Activated T-cell treated with anti-CD3 and anti-CD28 coated beads, Interleukin-2, amount 50 U/mL, for 4 hours (primary cell): ENCODE measurements around the gene STAG2. TPM values are rescaled to one million over a fixed set of nuclear protein-coding genes. Genes with fewer than 3 reads are reported as not detected.

Source experiments
- ATAC-seq, 2 donors: fragments of 200-7000 bp; cut with Tn5 transposase; one replicate each; pipeline ENCODE4 v1.10.0; 2021
- DNase-seq: peaks from one replicate; pipeline ENCODE4 v3.0.0-alpha.2; 2020
- H3K27me3 Mint-ChIP-seq: one replicate; pipeline ENCODE4 v1.8.0; 2021; ENCODE audit warnings: low read depth, mixed read lengths
- H3K36me3 Mint-ChIP-seq: one replicate; pipeline ENCODE4 v1.8.0; 2022; ENCODE audit warnings: mixed read lengths; ENCODE audit not compliant: insufficient read depth
- H3K4me1 Mint-ChIP-seq: one replicate; pipeline ENCODE4 v1.8.0; 2021; ENCODE audit warnings: low read depth, mixed read lengths
- H3K4me3 Mint-ChIP-seq: one replicate; pipeline ENCODE4 v1.8.0; 2021; ENCODE audit warnings: mild to moderate bottlenecking, moderate library complexity, mixed read lengths
- H3K9me3 Mint-ChIP-seq: one replicate; pipeline ENCODE4 v1.8.0; 2021; ENCODE audit warnings: mixed read lengths
- total RNA-seq, 3 donors: library from RNA; stranded (reverse); gene quantifications; one replicate each; pipeline ENCODE4 v1.2.1, GENCODE V29; 2021

The STAG2 gene
- total RNA-seq, 3 donors from 2014 or later = 73.2 to 81.4 (median 79.5) TPM

GRCh38 chrX:123990602-123991001 is 29.1 kb downstream of the STAG2 start:
- ATAC-seq = no peak
- Mint-ChIP-seq H3K27me3 (no peaks in the 10 kb centered on the region), H3K4me1 (peaks cover 49% of the 10 kb centered on the region), H3K9me3 (no peaks in the 10 kb centered on the region), H3K36me3 (peaks cover 2% of the 10 kb centered on the region), H3K4me3 (no peak overlapping the region)
- DNase-seq = no peak

- ATAC-seq (no peak), DNase-seq (no peak)
- no peaks in the 10 kb centered on the region for H3K9me3 Mint-ChIP-seq
- no peak overlapping the region for H3K4me3 Mint-ChIP-seq
- H3K4me1 Mint-ChIP-seq = peaks cover 43% of the 10 kb centered on the region
- H3K27me3 Mint-ChIP-seq = no peaks in the 10 kb centered on the region
- H3K36me3 Mint-ChIP-seq = peaks cover 7% of the 10 kb centered on the region
Measured at GRCh38 chrX:123993326-123993725, 31.8 kb downstream of the STAG2 start.

GRCh38 chrX:123993904-123994635 is 32.6 kb downstream of the STAG2 start:
- peaks cover 9% of the 10 kb centered on the region for H3K36me3 Mint-ChIP-seq
- DNase-seq (no peak), ATAC-seq (no peak)
- no peaks in the 10 kb centered on the region for H3K27me3 Mint-ChIP-seq
- no peak overlapping the region for H3K4me3 Mint-ChIP-seq
- H3K4me1 Mint-ChIP-seq = peaks cover 38% of the 10 kb centered on the region
- H3K9me3 Mint-ChIP-seq = no peaks in the 10 kb centered on the region

- ATAC-seq (no peak), DNase-seq (no peak)
- H3K36me3 Mint-ChIP-seq = peaks cover 9% of the 10 kb centered on the region
- H3K4me1 Mint-ChIP-seq = peaks cover 43% of the 10 kb centered on the region
- no peaks in the 10 kb centered on the region for H3K27me3 Mint-ChIP-seq
- H3K4me3 Mint-ChIP-seq = no peak overlapping the region
- H3K9me3 Mint-ChIP-seq = no peaks in the 10 kb centered on the region
Measured at GRCh38 chrX:123994730-123995129, 33.2 kb downstream of the STAG2 start.

- H3K4me1 Mint-ChIP-seq = peaks cover 41% of the 10 kb centered on the region
- no peak overlapping the region for H3K4me3 Mint-ChIP-seq
- H3K27me3 Mint-ChIP-seq = no peaks in the 10 kb centered on the region
- H3K36me3 Mint-ChIP-seq = peaks cover 6% of the 10 kb centered on the region
- H3K9me3 Mint-ChIP-seq = no peaks in the 10 kb centered on the region
- no peak for ATAC-seq
- DNase-seq = no peak
Measured at GRCh38 chrX:124001581-124001980, 40.1 kb downstream of the STAG2 start.

- ATAC-seq = peak; percentile 75 to 78
- H3K36me3 Mint-ChIP-seq = peaks cover 6% of the 10 kb centered on the region
- no peak for DNase-seq
- no peaks in the 10 kb centered on the region for H3K27me3 Mint-ChIP-seq
- peaks cover 57% of the 10 kb centered on the region for H3K4me1 Mint-ChIP-seq
- no peaks in the 10 kb centered on the region for H3K9me3 Mint-ChIP-seq
- no peak overlapping the region for H3K4me3 Mint-ChIP-seq
Measured at GRCh38 chrX:124005228-124005627, 43.7 kb downstream of the STAG2 start.

GRCh38 chrX:124010157-124010556 is 48.7 kb downstream of the STAG2 start:
- DNase-seq = no peak
- Mint-ChIP-seq H3K4me3 (peak overlapping the region; percentile 1), H3K36me3 (peaks cover 5% of the 10 kb centered on the region), H3K9me3 (no peaks in the 10 kb centered on the region), H3K4me1 (peaks cover 75% of the 10 kb centered on the region), H3K27me3 (no peaks in the 10 kb centered on the region)
- ATAC-seq = peak; percentile 80 to 82

GRCh38 chrX:124010566-124010965 is 49.1 kb downstream of the STAG2 start:
- H3K9me3 Mint-ChIP-seq = no peaks in the 10 kb centered on the region
- no peak for ATAC-seq

GRCh38 chrX:124015721-124016120 is 54.2 kb downstream of the STAG2 start:
- no peaks in the 10 kb centered on the region for H3K36me3 Mint-ChIP-seq
- ATAC-seq (no peak), DNase-seq (no peak)
- H3K27me3 Mint-ChIP-seq = no peaks in the 10 kb centered on the region
- no peaks in the 10 kb centered on the region for H3K9me3 Mint-ChIP-seq
- H3K4me1 Mint-ChIP-seq = peaks cover 49% of the 10 kb centered on the region
- no peak overlapping the region for H3K4me3 Mint-ChIP-seq

More at GRCh38 chrX:124010566-124010965, 49.1 kb downstream of the STAG2 start:
- peaks cover 3% of the 10 kb centered on the region for H3K36me3 Mint-ChIP-seq
- H3K4me1 Mint-ChIP-seq = peaks cover 73% of the 10 kb centered on the region
- H3K27me3 Mint-ChIP-seq = no peaks in the 10 kb centered on the region
- DNase-seq = no peak
- H3K4me3 Mint-ChIP-seq = no peak overlapping the region

- Mint-ChIP-seq H3K4me1 (peaks cover 43% of the 10 kb centered on the region), H3K27me3 (no peaks in the 10 kb centered on the region), H3K9me3 (no peaks in the 10 kb centered on the region), H3K4me3 (no peak overlapping the region), H3K36me3 (no peaks in the 10 kb centered on the region)
- ATAC-seq = no peak
- DNase-seq = no peak
Measured at GRCh38 chrX:124016825-124017224, 55.3 kb downstream of the STAG2 start.

GRCh38 chrX:124018023-124018422 is 56.5 kb downstream of the STAG2 start:
- peaks cover 38% of the 10 kb centered on the region for H3K4me1 Mint-ChIP-seq
- ATAC-seq (no peak), DNase-seq (no peak)
- no peaks in the 10 kb centered on the region for H3K9me3 Mint-ChIP-seq
- no peaks in the 10 kb centered on the region for H3K27me3 Mint-ChIP-seq
- H3K4me3 Mint-ChIP-seq = no peak overlapping the region
- no peaks in the 10 kb centered on the region for H3K36me3 Mint-ChIP-seq

GRCh38 chrX:124023838-124024238 is 62.3 kb downstream of the STAG2 start:
- no peaks in the 10 kb centered on the region for H3K9me3 Mint-ChIP-seq
- peaks cover 4% of the 10 kb centered on the region for H3K36me3 Mint-ChIP-seq
- DNase-seq = no peak
- ATAC-seq = no peak
- no peak overlapping the region for H3K4me3 Mint-ChIP-seq
- peaks cover 14% of the 10 kb centered on the region for H3K4me1 Mint-ChIP-seq
- no peaks in the 10 kb centered on the region for H3K27me3 Mint-ChIP-seq

GRCh38 chrX:124026529-124026928 is 65.0 kb downstream of the STAG2 start:
- DNase-seq = no peak
- Mint-ChIP-seq H3K9me3 (no peaks in the 10 kb centered on the region), H3K27me3 (no peaks in the 10 kb centered on the region)

GRCh38 chrX:124028182-124028581 is 66.7 kb downstream of the STAG2 start:
- no peak for DNase-seq
- Mint-ChIP-seq H3K4me3 (no peak overlapping the region), H3K4me1 (peaks cover 3% of the 10 kb centered on the region), H3K27me3 (no peaks in the 10 kb centered on the region), H3K36me3 (peaks cover 4% of the 10 kb centered on the region), H3K9me3 (no peaks in the 10 kb centered on the region)
- ATAC-seq = no peak

More at GRCh38 chrX:124026529-124026928, 65.0 kb downstream of the STAG2 start:
- Mint-ChIP-seq H3K4me3 (no peak overlapping the region), H3K36me3 (peaks cover 4% of the 10 kb centered on the region), H3K4me1 (peaks cover 10% of the 10 kb centered on the region)
- ATAC-seq = no peak

GRCh38 chrX:124030520-124030919 is 69.0 kb downstream of the STAG2 start:
- ATAC-seq (no peak), DNase-seq (no peak)
- H3K36me3 Mint-ChIP-seq = peaks cover 2% of the 10 kb centered on the region
- no peaks in the 10 kb centered on the region for H3K9me3 Mint-ChIP-seq
- H3K4me1 Mint-ChIP-seq = peaks cover 6% of the 10 kb centered on the region
- H3K27me3 Mint-ChIP-seq = no peaks in the 10 kb centered on the region
- no peak overlapping the region for H3K4me3 Mint-ChIP-seq
